HG03108 (cell line): ENCODE data around the gene ITGB6.

Source experiments
- ATAC-seq: cut with Tn5 transposase; IDR thresholded peaks from one replicate; pipeline ENCODE4 v1.9.1; 2021; ENCODE audit warnings: moderate library complexity; ENCODE audit not compliant: unreplicated experiment

ITGB6 gene

GRCh38 chr2:160096409-160096808 lies 103.7 kb downstream of the ITGB6 start:
- ATAC-seq: no peak

- no peak for ATAC-seq
These were observed 107.6 kb downstream of the ITGB6 start for GRCh38 chr2:160092445-160092844.

DNA sequence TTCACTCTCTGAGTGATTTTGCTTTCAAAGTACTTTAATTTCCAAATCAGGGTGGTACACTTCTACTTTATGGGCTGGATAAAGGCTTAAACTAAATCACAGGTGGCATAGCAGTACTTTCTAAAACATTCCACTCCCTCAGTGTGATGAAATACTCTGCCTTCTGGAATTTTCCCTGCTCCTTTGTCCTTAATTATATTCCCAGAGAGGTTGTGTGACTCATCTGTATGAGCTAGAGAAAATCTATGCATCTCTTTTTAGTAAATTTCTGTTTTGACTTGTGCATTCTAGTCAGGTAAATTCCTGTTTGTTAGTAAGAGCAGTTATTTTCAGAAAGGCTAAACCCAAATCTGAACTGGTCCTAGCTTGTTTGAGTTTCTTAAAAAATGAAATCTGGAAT lies 108.7 kb downstream of the ITGB6 start:
- ATAC-seq: no peak

DNA sequence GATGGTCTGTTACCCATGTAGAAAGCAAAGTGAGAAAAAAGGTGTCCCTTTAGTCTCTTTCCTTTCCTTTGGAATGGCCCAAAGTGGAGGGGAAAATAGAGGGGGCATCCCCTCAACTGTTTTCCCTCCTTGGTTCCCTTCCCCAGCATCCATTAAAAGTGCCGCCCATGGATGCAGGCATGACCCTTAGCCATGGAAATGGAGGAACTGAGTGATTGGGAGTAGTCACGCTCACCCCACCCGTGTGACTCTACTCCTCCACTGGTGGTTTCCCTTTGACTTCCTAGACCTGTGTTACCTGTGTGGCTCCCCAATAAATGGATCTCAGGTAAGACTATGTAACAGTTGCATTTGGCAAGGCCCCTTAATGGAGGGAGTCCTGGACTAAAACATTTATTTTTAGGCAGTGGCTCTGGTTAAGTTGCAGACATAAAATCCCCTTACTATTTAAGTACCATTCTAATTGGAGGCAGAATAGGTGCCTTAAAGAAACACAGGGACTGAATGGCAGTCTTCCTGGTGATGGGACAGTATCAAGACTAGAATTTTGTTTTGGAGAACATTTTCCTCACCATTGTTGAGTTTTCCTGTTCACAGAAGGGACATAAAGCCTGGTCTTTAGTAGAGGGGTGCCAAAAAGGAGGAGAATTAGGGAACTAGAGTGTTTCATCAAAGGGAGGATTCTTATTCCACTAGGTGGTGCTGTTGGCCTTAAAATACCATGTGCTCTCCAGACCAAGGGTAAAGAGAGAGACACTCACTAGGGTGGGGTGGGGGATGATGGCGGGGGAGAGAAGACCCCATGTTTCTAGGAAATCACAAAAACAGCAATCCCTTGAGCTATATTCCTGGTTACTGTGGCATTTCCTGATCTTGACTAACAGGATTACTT lies 112.0 kb downstream of the ITGB6 start:
- no peak for ATAC-seq

- no peak for ATAC-seq
These were observed 114.4 kb downstream of the ITGB6 start for GRCh38 chr2:160085662-160086061.

- ATAC-seq: no peak
These were observed 121.9 kb downstream of the ITGB6 start for GRCh38 chr2:160077912-160078810.

GRCh38 chr2:160076914-160077313 lies 123.2 kb downstream of the ITGB6 start:
- no peak for ATAC-seq

- no peak for ATAC-seq
These were observed 123.8 kb downstream of the ITGB6 start for GRCh38 chr2:160076241-160076640.

GRCh38 chr2:160075171-160075570 lies 124.9 kb downstream of the ITGB6 start:
- no peak for ATAC-seq

GRCh38 chr2:160073284-160073888 lies 126.7 kb downstream of the ITGB6 start:
- no peak for ATAC-seq

DNA sequence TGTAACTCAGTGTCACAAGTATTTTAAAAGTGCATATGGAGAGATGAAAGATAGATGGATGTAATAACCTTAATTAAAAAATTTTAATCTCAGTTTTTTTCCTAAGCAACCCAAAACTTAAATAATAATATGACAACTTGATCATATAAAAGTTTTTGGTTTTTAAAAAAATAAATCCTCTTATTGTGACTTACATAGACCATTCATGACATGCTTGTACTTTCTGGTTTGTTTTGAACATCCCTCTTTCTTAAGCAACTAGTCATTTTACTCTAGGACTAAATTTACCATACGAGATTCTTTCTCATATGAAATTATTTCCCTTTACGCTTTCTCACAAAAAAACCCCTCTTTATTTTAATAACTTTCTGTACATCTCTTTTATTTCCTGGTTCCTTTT lies 131.2 kb downstream of the ITGB6 start:
- ATAC-seq: no peak

DNA sequence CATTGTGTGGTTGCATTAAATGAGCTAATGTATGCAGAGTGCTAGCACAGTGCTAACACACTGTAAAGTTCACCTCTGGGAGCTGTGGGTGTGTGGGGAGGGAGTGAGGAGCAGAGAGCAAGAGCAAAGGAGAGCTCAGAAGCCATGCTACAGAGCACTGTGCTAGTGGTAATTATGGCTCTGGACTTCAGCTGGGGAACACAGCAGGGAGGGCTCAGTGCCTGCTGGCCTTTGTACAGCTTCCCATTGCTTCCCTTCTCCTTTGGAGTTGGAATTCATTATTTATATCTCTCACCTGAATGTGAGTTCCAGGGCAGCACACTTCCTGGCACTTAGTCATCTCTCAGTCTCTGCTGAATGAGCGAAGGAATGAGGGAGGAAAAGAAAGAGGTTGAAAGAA lies 135.2 kb downstream of the ITGB6 start:
- no peak for ATAC-seq

GRCh38 chr2:160063879-160064612 lies 136.0 kb downstream of the ITGB6 start:
- ATAC-seq: no peak

- ATAC-seq: no peak
These were observed 136.8 kb downstream of the ITGB6 start for GRCh38 chr2:160063271-160063670.

DNA sequence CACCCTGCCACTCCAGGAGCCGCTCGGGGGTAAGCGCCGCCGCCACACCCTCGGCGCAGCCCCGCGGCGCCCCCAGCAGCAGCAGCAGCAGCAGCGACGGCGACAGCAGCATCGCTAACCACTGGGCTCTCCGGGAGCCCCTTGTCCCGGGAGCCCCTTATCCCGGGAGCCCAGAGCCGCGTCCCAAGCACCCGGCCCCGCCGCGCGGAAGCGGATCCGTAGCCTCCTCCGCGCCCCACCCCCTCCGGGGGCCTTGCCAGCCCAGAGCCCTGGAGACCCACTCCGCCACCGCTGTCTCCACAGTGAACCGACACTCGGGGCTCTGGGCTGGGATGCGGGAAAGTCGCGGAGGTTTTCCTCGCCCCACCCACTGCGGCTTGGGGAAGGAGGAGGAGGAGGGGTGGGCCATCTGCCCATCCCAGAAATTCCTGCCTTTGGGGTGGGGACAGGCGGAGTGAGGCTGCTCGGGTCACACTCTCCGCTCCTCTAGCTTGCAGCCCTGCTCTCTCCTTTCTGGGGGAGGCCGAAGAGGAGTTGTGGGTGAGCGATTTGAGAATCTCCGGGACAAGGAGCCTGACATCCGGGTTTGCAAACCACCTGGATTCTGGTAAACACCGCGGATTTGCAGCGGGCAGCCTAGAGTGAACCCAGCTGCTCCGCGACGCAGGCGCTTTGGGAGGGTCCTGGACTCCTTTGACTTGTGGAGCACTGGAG lies 137.6 kb downstream of the ITGB6 start, which contains the start of gene PLA2R1:
Gene PLA2R1, minus strand, starts transcription at position 324 of the 714 bp plus-strand sequence. Its CDS starts 212 bp downstream, at position 112.
- ATAC-seq: no peak

DNA sequence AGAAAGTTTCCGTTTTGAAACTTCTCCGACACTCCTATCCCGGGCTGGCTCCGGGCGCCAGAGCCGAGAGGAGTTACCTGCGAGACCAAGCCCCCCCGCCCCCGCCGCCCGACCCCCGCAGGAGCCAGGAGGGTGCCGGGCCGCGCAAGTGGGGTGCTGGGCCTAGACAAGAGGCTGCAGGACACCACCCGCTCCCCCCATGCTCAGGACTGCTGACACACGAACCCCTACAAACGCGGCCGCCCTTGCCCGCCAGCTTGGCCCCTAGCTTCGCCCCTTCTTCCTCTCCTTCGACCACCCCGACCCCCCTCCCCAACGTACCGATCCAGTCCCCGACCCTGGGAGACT lies 138.2 kb downstream of the ITGB6 start:
- ATAC-seq: no peak

GRCh38 chr2:160061533-160061932 lies 138.5 kb downstream of the ITGB6 start:
- no peak for ATAC-seq

DNA sequence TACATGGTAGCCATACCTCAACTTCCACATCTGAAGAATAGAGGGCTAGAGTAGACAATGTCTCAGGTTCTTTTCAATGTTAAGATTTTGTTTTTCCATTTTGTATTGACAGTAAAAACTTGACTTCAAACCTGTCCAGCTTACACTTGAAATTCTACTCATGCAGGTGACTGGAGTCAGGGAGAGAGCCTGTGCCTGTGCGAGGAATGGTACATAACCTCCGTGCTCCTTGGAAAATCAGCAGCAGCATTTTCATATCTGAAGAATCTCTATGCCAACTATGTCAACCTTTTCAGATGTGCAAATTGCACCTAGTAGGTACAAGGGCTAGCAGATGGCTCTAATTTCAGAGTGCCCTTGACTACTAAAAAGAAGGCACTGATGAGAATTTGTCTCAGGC lies 139.8 kb downstream of the ITGB6 start:
- no peak for ATAC-seq

DNA sequence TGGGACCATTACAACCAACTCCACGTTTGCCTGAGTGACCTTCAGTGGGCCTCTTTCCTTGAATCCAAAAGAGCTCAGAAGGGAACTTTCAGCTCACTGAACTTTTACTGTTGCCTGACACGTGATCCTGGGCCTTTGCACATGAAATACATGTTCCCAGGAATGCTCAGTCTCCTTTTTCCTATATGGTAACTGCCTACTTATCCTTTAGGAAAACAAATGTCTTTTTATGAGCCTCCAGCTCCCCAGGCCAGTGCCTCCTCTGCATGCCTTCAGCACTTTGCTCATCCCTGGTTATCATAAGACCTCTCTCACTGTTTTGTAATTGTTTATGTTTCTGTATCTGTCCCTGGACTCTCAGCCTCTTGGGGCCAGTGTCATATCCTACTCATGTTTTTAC lies 142.7 kb downstream of the ITGB6 start:
- no peak for ATAC-seq

DNA sequence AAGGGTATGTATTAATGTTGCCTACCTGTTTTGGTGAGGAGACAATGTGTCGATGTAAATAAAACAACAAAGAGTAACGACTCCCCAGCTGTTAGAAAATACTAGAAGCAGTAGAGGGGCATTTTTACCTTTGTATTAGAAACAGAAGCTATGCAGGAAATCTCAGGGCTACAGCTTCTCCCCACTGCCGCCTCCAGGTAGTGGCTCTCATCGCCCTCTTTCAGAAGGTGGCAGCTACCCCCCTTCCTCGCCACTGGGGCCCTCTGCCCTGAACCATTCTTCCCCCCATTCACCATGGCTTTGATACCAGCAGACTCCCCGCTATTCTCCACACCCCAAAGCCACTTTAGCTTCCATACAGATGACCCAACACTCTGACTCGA lies 144.4 kb downstream of the ITGB6 start:
- no peak for ATAC-seq
